Activated CD4-positive, alpha-beta T cell treated with anti-CD3 and anti-CD28 coated beads, Interleukin-10, Interleukin-2, amounts not matched to agents 100 ng/mL and 50 ng/mL, durations not matched to agents 16 hours and 8 hours (primary cell): ENCODE results near the gene RASA3.

Experiments used
- DNase-seq: peaks from one replicate; pipeline ENCODE4 v3.0.0-alpha.2; 2020

RASA3 gene

DNA sequence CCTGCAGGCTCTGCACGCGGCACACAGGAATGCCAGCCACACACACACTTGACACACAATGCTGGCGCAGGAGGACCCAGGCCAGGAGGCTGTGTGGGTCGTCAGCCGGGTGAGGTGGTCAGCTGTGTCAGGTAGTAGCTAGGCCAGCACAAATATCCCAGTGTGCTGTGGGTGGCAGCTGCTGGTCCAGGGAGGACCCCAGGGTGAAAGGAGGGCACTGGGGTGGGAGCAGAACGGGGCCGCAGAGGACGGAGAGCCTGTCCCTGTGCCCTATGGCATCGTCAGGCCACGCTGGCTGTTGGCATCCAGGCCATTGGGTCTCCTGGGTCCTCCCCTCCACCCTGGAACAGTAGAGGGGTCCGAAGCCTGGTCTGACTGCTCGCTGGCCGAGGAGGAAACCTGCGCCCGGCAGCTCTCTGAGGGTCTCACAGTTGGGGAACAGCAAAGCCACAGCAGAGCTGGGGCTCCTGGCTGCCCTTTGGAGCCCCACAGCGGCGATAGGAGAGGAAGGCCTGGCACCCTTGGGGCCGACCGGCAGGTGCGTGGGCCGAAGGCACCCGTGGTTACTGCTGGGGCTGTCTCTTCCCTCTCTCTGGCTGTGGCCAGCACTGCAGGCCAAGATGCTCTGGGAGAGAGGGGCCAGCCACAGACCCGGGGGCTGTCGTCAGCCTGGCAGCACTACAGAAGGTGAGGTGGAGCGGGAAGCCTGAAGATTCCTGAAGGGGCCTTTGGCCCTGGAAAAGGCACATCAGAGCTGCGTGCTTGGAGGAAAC lies 185.8 kb downstream of the RASA3 start:
- DNase-seq, result no peak

DNA sequence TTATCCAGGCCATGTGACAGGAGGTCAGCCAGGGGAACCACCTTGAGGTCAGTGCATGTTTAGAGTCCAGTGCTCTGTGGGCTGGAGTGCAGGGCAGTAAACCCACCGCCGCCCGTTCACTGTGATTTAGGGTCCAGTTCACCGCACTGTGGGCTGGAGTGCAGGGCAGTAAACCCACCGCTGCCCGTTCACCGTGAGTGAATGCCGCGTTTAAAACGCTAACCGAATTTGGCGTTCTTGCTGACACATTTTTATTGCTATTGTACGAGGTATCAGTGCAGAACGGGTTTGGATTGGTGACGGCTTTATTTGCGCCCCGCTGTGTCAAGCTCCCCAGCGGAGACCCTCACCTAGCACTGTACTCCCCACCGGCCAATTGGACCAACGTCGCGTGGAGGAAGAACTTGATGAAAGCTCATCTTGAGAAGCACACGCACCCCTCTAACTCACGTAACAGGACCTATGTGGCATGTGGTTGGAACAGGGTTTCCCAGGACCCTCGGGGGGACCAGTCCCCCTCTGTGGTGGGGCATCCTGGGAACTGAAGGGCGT lies 186.5 kb downstream of the RASA3 start:
- DNase-seq, result no peak

DNA sequence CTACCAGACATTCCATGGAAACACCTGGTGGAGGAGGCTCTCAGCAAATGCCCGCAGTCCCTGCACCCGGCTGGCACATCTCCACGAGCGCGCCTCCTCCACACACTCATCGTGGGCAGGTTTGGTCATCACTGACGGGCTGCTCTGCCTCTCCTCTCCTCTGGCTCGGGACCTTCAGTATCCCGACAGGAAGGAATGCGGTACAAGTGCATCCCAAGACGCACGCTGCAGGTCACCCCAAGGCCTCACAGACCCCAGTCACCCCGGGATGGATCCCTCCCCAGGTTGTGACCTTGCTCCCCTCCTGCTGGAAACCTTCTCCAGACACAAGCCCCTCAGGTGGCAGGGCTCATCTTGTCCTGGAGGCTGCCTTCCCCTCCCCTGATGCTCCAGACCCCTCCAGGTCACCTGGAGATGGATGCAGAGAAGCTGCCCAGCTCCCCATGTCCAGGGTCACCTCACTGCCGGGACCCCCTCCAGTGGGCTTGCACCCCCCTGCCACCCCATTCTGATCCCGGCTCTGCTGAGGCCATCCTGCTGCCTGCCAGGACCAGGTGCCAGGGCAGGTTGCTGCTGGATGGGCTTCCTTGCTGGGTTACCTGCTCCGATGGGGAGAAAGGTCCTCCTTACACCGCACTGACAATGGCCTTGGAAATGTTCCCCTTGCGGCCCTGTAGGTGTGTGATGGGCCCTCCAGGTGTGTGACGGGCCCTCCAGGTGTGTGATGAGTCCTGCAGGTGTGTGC lies 188.4 kb downstream of the RASA3 start:
- DNase-seq, result no peak

DNA sequence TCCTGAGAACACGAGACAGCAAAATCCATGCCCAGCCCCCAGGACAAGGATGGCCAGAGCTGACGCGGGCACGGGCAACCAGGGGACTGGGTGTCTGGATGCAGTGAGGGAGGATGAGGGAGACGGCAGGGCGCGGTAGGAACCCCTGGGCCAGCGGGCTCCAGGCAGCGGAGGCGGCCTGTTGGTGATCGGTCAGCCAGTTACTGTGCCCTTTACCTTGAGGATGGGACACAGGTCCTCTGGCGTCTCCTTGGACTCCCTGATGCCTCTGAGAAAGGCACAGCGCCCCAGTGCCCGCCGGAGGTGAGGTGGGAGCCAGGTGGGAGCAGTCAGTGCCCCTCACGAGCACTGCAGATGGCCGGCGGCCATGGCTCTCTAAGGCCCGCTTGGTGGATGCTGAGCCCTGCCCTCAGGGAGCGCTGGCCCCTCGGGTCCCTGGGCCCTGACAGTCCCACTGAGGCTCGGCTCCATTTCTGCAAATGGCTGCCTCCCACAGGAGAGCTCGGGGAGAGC lies 189.8 kb downstream of the RASA3 start:
- DNase-seq, result no peak

DNA sequence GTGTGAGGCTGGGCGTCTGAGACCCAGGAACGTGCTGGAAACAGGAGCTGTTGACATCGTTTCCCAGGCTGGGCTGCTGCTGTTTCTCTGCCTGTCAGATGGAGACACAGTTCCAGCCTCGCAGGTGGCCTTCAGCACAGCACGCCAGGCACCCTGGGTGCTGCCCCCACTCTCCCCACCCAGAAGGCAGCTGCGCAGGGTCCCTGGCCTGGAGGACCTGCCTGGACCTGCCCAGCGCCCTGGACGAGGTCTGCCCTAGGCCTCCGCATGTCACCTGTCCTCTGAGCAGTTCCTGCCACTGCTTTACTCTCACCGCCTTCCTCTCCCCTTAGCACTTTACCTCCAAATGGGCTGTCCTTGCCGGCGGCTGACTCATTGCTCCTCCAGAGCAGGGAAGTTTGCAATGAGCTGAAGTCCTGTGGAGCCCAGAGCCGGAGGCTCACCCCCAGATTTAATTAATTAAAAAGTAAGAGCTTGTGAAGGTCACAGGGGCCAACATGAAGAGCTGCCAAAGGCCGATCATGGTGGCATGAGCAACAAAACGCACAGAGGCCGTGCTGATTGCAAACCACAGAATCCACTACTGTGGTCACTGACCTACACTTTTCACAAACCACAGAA lies 190.7 kb downstream of the RASA3 start:
- DNase-seq, result no peak

DNA sequence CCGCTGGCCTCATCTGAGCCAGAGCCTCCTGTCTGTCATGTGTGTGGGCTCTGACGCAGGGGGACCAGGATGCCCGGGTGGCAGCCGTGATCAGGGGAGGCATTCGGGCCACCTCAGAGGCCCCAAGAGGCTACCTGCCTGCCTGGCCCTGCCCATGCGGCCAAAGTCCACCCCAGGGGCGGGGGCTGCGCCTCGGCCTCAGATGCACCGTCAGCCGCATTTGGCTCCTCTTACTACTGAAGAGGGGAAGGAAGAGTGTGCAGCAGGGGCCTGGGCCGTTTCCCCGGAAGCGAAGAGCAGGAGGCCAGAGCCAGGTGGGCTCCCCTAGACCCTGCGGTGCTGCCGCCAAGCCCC lies 192.5 kb downstream of the RASA3 start:
- DNase-seq, result no peak

DNA sequence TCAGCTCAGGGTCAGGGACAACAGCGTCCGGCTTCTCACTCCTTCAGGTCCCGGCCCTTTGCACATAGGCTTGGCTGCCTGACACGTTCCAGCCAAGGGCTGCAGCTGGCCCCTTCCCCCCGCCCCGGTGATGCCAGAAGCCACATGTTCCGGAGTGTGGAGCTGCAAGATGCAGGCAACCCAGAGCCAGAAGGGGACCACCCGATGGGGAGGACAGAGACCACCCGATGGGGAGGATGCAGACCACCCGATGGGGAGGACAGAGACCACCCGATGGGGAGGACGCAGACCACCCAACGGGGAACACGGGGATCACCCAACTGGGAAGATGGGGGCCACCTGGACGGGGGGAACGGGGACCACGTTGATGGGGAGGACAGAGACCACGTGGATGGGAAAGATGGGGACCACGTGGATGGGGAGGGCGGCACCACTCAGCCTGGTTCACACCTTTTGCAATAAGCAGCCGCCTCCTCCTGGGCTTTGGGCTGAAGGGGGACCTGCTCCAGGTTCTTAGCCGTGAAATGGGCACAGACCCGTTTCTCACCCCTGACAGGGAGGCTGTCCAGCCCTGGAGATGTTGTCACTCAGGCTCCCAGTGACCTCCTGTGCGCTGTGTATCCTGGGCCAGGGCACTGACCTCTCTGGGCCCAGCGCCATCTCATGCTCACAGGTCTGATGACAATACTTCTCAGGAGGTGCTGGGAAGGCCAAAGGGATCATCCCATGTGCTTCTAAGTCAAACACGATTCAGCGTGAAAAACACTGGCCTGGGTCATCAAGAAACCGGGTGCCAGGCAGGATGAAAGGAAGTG lies 193.1 kb downstream of the RASA3 start:
- DNase-seq, result no peak

DNA sequence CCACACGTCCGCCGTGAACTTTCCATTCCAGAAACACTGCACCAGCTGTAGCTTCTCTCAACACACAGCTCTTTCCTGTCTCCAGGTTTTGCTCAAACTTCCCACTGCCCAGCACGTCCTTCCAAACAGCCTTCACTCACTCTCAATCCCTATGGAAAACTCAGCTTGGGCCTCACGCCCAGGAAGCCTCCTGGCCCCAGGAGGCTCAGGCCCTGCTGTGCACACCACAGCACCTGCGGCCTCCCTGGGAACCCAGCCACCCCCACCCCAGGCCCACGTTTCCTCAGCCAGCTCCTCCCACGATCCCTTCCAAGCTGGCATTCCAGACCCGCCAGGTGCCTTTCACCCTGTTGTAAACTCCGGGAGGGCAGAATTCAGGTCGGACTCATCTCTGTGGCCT lies 193.7 kb downstream of the RASA3 start:
- no peak for DNase-seq

DNA sequence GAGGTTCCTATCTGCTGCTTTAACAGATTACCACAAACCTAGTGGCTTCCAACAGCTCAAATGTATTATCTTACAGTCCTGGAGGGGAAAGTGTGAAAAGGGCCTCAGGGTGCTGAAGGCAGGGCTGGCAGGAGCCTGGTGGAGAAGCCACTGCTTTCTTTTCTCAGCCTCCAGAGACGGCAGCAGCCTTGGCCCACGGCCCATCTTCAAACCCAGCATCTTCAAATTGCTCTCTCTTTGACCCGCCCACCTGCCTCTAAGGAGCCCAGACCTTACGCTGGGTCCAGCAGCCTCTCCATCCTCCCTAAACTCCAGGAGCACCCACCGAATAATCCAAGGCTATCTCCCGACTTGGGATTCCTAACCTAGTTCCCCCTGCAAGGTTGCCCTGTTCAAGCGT lies 194.2 kb downstream of the RASA3 start:
- DNase-seq, result no peak

DNA sequence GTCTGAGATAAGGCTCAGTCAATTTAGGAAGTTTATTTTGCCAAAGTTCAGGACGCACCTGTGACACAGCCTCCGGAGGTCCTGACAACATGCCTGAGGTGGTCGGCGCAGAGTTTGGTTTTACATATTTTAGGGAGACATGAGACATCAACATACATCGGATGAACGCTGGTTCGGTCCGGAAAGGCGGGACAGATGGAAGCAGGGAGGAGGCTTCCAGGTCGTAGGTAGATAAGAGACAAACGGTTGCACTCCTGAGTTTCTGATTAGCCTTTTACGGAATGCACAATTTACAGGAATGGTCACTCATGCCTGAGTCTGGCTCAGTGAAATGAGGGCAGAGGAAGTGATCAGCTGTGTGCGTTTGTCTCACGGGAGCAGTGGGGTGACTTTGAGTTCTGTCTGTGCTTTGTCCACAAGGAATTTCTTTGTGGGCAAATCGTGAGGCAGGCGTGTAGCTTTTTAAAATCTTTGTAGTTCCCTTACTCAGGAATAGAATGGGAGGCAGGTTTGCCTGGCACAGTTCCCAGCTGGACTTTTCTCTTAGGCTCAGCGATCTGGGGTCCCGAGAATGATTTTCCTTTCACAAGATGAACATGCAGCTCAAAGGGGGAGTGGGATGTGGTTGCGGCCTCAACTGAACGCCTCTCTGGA lies 194.8 kb downstream of the RASA3 start:
- DNase-seq, result no peak

DNA sequence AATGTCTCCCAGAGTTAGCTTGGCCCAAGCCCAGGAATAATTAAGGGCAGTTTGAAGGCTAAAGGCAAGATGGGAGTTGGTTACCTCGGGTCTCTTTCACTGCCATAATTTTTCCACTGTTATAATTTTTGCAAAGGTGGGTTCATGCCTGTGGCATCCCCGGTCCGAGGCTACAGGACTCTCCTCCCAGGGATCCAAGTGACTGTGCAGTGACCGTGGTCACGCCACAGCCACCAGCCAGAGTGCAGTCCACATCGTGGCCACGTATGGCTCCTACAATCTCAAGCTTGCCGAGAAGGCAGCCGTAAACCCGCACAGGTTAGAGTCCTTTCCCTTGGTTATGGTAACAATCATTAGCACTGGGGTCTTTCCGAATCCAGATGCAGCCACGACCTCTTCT lies 195.3 kb downstream of the RASA3 start:
- DNase-seq, result no peak

DNA sequence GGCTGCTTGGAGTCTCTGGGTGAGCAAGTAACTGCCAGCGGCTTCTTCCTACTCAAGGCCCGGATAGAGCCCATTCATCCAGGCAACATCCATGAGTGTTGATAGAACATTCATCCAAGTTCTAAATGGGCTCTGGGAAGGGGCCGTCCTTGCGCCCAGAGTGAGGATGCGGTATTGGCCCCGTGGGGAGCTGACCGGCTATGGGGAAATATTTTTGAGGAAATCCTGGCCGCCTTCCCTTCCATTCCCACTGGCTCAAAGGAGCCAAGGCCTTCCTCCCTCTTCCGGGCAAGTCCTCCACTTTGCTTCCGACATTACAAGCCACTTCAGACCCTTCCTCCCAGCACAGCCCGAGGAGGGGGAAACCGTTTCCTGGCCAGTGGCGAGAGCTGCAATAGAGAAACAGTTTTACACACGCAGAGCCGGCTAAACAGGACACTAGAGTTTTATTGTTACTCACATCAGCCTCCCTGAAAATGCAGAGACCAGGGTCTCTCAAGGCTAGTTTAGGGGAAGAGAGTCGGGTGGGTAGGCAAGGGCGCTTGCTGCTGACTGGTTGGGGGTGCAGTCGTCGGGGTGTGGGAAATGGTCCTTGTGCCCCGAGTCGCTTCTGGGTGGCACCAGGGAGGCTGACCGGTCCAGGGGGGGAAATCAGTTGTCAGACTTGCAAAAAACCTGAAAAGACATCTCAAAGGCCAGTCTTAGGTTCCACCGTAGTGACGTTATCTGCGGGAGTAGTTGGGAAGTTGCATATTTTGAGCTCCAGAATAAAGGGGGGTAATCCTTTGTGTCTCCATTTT lies 196.1 kb downstream of the RASA3 start:
- DNase-seq, result no peak

DNA sequence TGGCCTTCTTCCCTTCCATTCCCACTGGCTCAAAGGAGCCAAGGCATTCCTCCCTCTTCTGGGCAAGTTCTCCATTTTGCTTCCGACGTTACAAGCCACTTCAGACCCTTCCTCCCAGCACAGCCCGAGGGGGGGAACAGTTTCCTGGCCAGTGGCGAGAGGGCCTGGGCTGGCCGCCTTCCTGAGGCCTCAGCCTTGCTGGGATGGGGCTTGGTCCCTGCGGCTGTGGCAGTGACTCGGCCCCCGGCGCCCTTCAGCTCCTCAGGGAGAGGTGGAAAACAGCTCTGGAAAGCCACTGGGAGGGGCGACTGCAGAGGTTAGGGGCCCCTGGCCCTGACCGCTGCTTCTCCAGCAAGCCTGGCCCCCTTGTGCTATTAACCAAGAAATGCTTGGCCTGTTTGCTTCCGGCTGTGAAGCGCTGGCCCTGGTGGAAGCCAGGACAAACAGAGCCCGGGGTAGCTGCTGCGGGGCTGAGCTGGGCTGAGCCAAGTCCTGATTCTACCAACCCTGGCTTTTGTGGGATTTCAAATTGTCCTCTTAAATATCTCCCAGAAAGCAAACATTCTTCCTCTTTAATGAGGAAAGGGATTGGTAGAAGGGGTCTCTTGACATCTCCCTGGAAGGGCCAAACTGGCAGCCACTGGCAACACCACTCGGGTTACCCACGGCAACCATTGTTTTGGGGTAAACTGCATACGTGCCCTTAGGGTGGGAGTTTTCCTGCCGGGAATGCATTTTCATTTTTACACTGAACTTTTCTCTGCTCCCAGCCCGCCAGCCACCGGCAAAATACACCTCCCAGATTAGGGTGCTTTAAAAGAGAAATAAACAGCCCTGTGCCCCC lies 197.2 kb downstream of the RASA3 start:
- no peak for DNase-seq

DNA sequence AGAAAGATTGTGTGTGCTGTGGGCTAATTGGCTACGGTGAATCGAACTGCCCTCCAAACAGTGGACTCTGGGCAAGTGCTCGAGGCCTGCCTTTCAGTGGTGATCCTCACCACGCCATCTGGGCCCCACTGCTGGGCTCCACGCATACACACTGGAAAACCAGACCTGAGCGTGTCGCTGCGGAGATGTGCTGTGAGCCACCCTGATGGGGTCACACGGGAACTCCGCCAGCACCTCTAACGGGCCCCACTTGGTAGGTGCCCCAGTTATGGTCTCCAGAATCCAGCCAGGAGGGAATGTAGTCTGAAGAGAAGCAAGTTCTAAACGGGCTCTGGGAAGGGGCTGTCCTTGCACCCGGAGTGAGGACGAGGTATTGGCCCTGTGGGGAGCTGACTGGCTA lies 197.8 kb downstream of the RASA3 start:
- no peak for DNase-seq

DNA sequence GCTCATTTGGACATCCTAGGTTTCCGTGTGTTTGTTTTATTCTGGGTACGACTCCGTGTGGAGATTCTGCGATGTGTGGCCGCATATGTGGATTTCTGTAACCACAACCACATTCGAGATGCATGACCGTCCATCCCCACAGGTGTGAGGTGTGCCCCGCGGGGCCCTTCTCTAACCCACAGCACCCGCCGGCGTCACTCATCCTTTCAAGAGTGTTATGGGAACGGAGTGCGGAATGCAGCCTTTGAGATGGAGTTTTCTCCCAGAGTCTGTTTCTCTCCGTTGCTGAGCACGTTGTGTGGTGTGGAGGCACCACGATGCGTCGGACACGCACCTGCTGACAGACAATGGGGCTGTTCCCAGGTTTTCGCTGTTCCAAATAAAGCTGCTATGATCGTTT lies 198.5 kb downstream of the RASA3 start:
- DNase-seq, result no peak

DNA sequence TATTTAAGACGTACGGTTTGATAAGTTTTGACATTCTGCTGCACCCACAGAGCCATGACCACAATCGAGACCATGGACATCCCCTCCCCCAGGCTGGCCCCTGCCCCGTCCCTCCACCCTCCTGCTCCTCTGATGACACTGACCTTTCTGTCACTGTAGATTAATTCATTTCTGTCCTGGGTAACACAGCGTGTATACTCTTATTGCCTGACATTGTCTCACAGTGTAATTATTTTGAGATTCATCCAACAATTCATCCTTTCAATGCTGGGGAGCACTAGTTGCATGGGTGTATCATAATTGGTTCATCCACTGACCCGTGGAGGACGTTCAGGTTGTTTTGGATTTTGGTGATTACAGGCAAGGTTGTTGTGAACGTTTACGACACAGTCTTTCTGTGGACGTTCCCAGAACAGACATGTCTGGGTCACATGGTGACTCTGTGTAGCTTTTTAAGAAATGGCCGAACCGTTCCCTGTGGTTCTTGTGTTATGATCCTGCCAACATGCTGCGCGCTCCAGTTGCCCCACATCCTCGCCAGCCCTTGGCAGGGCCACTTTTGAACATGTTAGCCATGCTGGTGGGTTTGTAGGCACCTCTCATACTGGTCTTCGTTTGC lies 200.5 kb downstream of the RASA3 start:
- no peak for DNase-seq

DNA sequence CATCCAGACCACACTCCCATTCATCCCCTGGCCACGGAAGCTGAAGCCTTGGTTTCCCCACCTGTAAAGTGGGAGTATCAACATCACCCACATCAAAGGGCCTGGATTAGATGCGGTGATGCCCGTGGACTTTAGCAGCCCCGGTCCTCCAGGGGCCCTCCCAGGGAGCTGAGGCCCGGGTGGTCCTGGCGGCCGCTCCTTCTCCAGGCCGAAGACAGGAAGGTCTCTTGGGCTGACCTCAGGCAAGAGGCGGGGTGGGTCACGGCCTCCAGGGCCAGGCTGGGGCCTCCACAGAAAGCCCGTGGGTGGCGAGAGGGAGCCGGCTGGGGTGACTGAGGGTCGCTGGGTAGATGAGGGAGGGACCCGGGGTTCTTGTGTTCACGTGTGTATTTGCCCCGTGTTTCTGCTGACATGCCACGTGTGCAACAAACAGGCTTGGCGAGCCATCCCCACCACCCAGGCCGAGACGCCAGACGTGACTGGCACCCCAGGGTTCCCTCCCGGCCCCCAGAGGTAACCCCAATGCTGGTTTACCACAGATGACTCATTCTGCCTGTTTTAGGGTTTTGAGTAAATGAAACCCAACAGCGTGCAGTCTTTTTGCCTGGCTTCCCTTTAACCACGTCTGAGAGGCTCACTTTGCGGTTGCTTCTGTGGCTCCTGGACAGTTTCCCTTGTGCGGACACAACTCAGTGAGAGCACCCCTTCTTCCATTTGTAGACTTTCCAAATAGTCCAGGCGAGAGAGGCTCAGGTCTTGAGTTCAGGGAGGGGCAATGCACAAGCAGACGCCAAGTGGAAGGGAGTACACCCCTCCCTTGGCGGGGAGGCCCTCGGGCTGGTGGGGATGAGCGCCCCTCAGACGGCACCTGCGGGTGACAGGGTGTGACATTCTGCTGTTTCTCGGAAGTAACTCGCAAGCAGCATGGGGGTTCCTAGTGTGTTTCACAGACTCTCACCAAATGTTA lies 201.5 kb downstream of the RASA3 start:
- DNase-seq, result peak; percentile 69
